GM23338 (cell line): ENCODE measurements around the gene ANAPC2.

Source experiments
- EZH2phosphoT487 ChIP-seq: fragments of 200-600 bp; sonication (generic); IDR thresholded peaks from one replicate; pipeline ENCODE4 v1.8.1; 2018; ENCODE audit warnings: antibody characterized with exemption; ENCODE audit not compliant: unreplicated experiment
- TF ChIP-seq, protein P1 (sequence below): IDR thresholded peaks from one replicate; pipeline ENCODE4 v1.6.1; 2018; ENCODE audit warnings: antibody characterized with exemption; ENCODE audit not compliant: unreplicated experiment
- TF ChIP-seq, protein P2 (sequence below), 2 experiments: fragments of 200-600 bp in 1 of 2; sonication (generic) in 1 of 2; conservative IDR thresholded peaks; 2 replicates each; pipeline versions ENCODE4 v1.5.1 to v1.6.1; 2016 to 2017; ENCODE audit warnings: antibody characterized with exemption in 2 of 2, low read depth in 2 of 2, mild to moderate bottlenecking in 2 of 2, moderate library complexity in 1 of 2

DNA sequence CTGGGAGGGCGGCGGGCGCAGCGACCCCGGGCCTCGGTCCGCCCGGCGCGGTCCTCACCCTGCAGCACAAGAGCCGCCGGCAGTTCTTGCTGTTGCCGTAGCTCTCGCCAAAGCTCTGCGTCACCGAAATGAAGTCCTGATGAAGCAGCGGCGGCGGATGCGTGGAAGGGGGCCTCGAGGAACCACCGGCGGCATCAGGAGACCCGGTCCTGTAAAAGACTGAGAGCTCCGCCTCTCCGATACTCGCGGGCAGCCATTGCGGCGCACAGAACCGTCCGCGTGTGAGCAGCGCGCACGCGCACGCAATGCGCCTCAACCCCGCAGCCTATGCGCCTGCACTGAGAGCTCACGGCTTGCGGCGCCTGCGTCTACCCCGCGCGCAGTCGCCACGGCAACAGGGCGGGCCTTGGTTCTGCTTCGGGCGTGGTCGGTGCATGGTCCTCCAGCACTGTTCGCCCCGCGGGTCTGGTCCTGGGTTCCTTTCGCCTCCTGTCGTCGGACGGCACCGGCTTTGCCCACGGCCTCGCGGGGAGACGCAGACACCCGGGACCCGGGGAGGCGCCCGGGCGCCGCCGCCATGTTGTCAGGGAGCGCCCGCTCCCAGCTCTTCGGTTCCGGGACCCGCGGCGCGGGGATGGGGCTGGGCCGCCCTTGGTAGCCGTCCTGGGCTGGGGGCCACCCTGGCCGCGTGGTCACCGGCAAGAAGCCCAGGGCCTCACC lies 58.7 kb downstream of the ANAPC2 start:
- TF ChIP-seq, protein P1, sequence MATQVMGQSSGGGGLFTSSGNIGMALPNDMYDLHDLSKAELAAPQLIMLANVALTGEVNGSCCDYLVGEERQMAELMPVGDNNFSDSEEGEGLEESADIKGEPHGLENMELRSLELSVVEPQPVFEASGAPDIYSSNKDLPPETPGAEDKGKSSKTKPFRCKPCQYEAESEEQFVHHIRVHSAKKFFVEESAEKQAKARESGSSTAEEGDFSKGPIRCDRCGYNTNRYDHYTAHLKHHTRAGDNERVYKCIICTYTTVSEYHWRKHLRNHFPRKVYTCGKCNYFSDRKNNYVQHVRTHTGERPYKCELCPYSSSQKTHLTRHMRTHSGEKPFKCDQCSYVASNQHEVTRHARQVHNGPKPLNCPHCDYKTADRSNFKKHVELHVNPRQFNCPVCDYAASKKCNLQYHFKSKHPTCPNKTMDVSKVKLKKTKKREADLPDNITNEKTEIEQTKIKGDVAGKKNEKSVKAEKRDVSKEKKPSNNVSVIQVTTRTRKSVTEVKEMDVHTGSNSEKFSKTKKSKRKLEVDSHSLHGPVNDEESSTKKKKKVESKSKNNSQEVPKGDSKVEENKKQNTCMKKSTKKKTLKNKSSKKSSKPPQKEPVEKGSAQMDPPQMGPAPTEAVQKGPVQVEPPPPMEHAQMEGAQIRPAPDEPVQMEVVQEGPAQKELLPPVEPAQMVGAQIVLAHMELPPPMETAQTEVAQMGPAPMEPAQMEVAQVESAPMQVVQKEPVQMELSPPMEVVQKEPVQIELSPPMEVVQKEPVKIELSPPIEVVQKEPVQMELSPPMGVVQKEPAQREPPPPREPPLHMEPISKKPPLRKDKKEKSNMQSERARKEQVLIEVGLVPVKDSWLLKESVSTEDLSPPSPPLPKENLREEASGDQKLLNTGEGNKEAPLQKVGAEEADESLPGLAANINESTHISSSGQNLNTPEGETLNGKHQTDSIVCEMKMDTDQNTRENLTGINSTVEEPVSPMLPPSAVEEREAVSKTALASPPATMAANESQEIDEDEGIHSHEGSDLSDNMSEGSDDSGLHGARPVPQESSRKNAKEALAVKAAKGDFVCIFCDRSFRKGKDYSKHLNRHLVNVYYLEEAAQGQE, result no peak
- TF ChIP-seq, protein P2, sequence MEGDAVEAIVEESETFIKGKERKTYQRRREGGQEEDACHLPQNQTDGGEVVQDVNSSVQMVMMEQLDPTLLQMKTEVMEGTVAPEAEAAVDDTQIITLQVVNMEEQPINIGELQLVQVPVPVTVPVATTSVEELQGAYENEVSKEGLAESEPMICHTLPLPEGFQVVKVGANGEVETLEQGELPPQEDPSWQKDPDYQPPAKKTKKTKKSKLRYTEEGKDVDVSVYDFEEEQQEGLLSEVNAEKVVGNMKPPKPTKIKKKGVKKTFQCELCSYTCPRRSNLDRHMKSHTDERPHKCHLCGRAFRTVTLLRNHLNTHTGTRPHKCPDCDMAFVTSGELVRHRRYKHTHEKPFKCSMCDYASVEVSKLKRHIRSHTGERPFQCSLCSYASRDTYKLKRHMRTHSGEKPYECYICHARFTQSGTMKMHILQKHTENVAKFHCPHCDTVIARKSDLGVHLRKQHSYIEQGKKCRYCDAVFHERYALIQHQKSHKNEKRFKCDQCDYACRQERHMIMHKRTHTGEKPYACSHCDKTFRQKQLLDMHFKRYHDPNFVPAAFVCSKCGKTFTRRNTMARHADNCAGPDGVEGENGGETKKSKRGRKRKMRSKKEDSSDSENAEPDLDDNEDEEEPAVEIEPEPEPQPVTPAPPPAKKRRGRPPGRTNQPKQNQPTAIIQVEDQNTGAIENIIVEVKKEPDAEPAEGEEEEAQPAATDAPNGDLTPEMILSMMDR (conservative IDR thresholded peaks at IDR 0.05; ENCODE audit: low read depth in 2 of 2), result no peak
- no peak for TF ChIP-seq EZH2phosphoT487
